HEK293 (cell line): Measurements from ENCODE around the gene PLCG2.

Source experiments
- GFI1B ChIP-seq: fragments of 450-650 bp; formaldehyde crosslinking; IDR thresholded peaks from 2 replicates; pipeline ENCODE4 v1.5.1; 2016; ENCODE audit warnings: missing biosample characterization, missing genetic modification characterization
- HOXA7 ChIP-seq: sonication (generic); formaldehyde crosslinking; IDR thresholded peaks from 2 replicates; pipeline ENCODE4 v1.8.1; 2022; ENCODE audit warnings: missing genetic modification reagents, borderline replicate concordance
- REPIN1 ChIP-seq: fragments of 450-650 bp; formaldehyde crosslinking; IDR thresholded peaks from 2 replicates; pipeline ENCODE4 v1.5.1; 2017; ENCODE audit warnings: missing biosample characterization, missing genetic modification characterization, low read depth
- ZBTB11 ChIP-seq: fragments of 450-650 bp; formaldehyde crosslinking; conservative IDR thresholded peaks from 2 replicates; pipeline ENCODE4 v1.5.1; 2016; ENCODE audit warnings: low read depth, missing biosample characterization, missing genetic modification characterization
- ZNF398 ChIP-seq: fragments of 450-650 bp; formaldehyde crosslinking; IDR thresholded peaks from 2 replicates; pipeline ENCODE4 v1.5.1; 2017; ENCODE audit warnings: missing biosample characterization, missing genetic modification characterization
- ZNF48 ChIP-seq: fragments of 450-650 bp; formaldehyde crosslinking; IDR thresholded peaks from 2 replicates; pipeline ENCODE4 v1.5.1; 2016; ENCODE audit warnings: missing biosample characterization, missing genetic modification characterization
- ZNF596 ChIP-seq: fragments of 450-650 bp; IDR thresholded peaks from 2 replicates; pipeline ENCODE4 v1.5.0; 2018; ENCODE audit warnings: missing biosample characterization, mild to moderate bottlenecking, missing genetic modification characterization, moderate library complexity
- ZNF660 ChIP-seq: fragments of 450-650 bp; IDR thresholded peaks from 2 replicates; pipeline ENCODE4 v1.5.1; 2018; ENCODE audit warnings: missing biosample characterization, mild to moderate bottlenecking, missing genetic modification characterization
- ZSCAN4 ChIP-seq: fragments of 450-650 bp; formaldehyde crosslinking; IDR thresholded peaks from 2 replicates; pipeline ENCODE4 v1.5.1; 2017; ENCODE audit warnings: missing biosample characterization, missing genetic modification characterization
- TF ChIP-seq, protein P1 (sequence below): fragments of 450-650 bp; formaldehyde crosslinking; IDR thresholded peaks from 2 replicates; pipeline ENCODE4 v1.5.1; 2016; ENCODE audit warnings: missing biosample characterization, missing genetic modification characterization
- TF ChIP-seq, protein P2 (sequence below): fragments of 450-650 bp; formaldehyde crosslinking; conservative IDR thresholded peaks from 2 replicates; pipeline ENCODE4 v1.5.1; 2016; ENCODE audit warnings: low read depth, missing biosample characterization, missing genetic modification characterization
- TF ChIP-seq, protein P3 (sequence below): fragments of 450-650 bp; formaldehyde crosslinking; optimal IDR thresholded peaks from 2 replicates; pipeline ENCODE3; 2016; ENCODE audit warnings: missing biosample characterization, mild to moderate bottlenecking, missing genetic modification characterization
- TF ChIP-seq, protein P4 (sequence below): fragments of 450-650 bp; formaldehyde crosslinking; IDR thresholded peaks from 2 replicates; pipeline ENCODE4 v1.5.1; 2017; ENCODE audit warnings: missing biosample characterization, missing genetic modification characterization

The PLCG2 gene

GRCh38 chr16:81745704-81746558 is 33.2 kb upstream of the PLCG2 start (continued):
- TF ChIP-seq, protein P1, sequence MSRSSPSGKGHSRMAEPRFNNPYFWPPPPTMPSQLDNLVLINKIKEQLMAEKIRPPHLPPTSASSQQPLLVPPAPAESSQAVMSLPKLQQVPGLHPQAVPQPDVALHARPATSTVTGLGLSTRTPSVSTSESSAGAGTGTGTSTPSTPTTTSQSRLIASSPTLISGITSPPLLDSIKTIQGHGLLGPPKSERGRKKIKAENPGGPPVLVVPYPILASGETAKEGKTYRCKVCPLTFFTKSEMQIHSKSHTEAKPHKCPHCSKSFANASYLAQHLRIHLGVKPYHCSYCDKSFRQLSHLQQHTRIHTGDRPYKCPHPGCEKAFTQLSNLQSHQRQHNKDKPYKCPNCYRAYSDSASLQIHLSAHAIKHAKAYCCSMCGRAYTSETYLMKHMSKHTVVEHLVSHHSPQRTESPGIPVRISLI (tag by site-specific recombination) = no peak
- no peak for TF ChIP-seq REPIN1 (tag by site-specific recombination)
- TF ChIP-seq, protein P2, sequence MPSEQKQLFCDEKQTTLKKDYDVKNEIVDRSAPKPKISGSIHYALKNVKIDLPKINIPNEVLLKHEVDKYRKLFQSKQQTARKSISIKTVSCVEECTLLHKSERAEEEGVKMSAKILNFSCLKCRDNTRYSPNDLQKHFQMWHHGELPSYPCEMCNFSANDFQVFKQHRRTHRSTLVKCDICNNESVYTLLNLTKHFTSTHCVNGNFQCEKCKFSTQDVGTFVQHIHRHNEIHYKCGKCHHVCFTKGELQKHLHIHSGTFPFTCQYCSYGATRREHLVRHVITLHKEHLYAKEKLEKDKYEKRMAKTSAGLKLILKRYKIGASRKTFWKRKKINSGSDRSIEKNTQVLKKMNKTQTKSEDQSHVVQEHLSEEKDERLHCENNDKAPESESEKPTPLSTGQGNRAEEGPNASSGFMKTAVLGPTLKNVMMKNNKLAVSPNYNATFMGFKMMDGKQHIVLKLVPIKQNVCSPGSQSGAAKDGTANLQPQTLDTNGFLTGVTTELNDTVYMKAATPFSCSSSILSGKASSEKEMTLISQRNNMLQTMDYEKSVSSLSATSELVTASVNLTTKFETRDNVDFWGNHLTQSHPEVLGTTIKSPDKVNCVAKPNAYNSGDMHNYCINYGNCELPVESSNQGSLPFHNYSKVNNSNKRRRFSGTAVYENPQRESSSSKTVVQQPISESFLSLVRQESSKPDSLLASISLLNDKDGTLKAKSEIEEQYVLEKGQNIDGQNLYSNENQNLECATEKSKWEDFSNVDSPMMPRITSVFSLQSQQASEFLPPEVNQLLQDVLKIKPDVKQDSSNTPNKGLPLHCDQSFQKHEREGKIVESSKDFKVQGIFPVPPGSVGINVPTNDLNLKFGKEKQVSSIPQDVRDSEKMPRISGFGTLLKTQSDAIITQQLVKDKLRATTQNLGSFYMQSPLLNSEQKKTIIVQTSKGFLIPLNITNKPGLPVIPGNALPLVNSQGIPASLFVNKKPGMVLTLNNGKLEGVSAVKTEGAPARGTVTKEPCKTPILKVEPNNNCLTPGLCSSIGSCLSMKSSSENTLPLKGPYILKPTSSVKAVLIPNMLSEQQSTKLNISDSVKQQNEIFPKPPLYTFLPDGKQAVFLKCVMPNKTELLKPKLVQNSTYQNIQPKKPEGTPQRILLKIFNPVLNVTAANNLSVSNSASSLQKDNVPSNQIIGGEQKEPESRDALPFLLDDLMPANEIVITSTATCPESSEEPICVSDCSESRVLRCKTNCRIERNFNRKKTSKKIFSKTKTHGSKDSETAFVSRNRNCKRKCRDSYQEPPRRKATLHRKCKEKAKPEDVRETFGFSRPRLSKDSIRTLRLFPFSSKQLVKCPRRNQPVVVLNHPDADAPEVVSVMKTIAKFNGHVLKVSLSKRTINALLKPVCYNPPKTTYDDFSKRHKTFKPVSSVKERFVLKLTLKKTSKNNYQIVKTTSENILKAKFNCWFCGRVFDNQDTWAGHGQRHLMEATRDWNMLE (tag by site-specific recombination) = peak; percentile 99
- TF ChIP-seq ZSCAN4 (tag by site-specific recombination) = no peak
- TF ChIP-seq ZNF596 (tag by site-specific recombination) = no peak
- TF ChIP-seq, protein P3, sequence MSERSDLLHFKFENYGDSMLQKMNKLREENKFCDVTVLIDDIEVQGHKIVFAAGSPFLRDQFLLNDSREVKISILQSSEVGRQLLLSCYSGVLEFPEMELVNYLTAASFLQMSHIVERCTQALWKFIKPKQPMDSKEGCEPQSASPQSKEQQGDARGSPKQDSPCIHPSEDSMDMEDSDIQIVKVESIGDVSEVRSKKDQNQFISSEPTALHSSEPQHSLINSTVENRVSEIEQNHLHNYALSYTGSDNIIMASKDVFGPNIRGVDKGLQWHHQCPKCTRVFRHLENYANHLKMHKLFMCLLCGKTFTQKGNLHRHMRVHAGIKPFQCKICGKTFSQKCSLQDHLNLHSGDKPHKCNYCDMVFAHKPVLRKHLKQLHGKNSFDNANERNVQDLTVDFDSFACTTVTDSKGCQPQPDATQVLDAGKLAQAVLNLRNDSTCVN (tag by site-specific recombination) = no peak
- TF ChIP-seq, protein P4, sequence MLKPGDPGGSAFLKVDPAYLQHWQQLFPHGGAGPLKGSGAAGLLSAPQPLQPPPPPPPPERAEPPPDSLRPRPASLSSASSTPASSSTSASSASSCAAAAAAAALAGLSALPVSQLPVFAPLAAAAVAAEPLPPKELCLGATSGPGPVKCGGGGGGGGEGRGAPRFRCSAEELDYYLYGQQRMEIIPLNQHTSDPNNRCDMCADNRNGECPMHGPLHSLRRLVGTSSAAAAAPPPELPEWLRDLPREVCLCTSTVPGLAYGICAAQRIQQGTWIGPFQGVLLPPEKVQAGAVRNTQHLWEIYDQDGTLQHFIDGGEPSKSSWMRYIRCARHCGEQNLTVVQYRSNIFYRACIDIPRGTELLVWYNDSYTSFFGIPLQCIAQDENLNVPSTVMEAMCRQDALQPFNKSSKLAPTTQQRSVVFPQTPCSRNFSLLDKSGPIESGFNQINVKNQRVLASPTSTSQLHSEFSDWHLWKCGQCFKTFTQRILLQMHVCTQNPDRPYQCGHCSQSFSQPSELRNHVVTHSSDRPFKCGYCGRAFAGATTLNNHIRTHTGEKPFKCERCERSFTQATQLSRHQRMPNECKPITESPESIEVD (tag by site-specific recombination) = no peak
- no peak for TF ChIP-seq HOXA7 (CRISPR knock-in tag)
- TF ChIP-seq GFI1B (tag by site-specific recombination) = no peak
- TF ChIP-seq ZNF660 = no peak
- TF ChIP-seq ZBTB11 (tag by site-specific recombination) = peak; percentile 70
- TF ChIP-seq ZNF48 (tag by site-specific recombination) = no peak
- peak; percentile 53; the same call in 1 of the 2 replicates for TF ChIP-seq ZNF398 (tag by site-specific recombination)
